Keratinocyte (primary cell): ENCODE results near the gene RGS6. TPM values are rescaled to one million over a fixed set of nuclear protein-coding genes. Genes with fewer than 3 reads are reported as not detected.

Source experiments
- DNase-seq: peaks from one replicate; pipeline ENCODE4 v3.0.0-alpha.2; 2011; ENCODE audit warnings: low read depth, missing footprints, low spot score
- FAIRE-seq: peaks from 2 replicates; lab custom pipeline; 2011; peaks lifted over from hg19 to GRCh38; lab: Jason Lieb, UNC
- H2AFZ ChIP-seq: 2 replicates; pipeline ENCODE4 v1.6.0; 2012; ENCODE audit warnings: low read length, control low read depth, inconsistent platforms; ENCODE audit not compliant: control insufficient read depth
- H3K27ac ChIP-seq: 2 replicates; pipeline ENCODE4 v1.5.1; 2011; ENCODE audit warnings: low read length; ENCODE audit not compliant: control insufficient read depth, insufficient read depth
- H3K27me3 ChIP-seq: 3 replicates; pipeline ENCODE4 v1.6.0; 2011; ENCODE audit warnings: low read length; ENCODE audit not compliant: control insufficient read depth, insufficient read depth; ENCODE audit errors: extremely low read depth
- H3K36me3 ChIP-seq, 2 experiments: 2 replicates in 1 of 2; 3 replicates in 1 of 2; pipeline ENCODE4 v1.5.1; 2011; ENCODE audit warnings: low read length in 2 of 2, mild to moderate bottlenecking in 1 of 2; ENCODE audit not compliant: control insufficient read depth in 2 of 2, insufficient read depth in 2 of 2; ENCODE audit errors: extremely low read depth in 1 of 2
- H3K4me1 ChIP-seq: 3 replicates; pipeline ENCODE4 v1.5.1; 2011; ENCODE audit warnings: low read length; ENCODE audit not compliant: control insufficient read depth, insufficient read depth; ENCODE audit errors: extremely low read depth
- H3K4me2 ChIP-seq: 3 replicates; pipeline ENCODE4 v1.6.0; 2011; ENCODE audit warnings: low read depth, low read length; ENCODE audit not compliant: control insufficient read depth, insufficient read depth; ENCODE audit errors: extremely low read depth
- H3K4me3 ChIP-seq, 3 experiments: fragments of 200-600 bp in 1 of 3; sonication (generic) in 1 of 3; 2 replicates in 2 of 3; 3 replicates in 1 of 3; pipeline ENCODE4 v1.5.1; 2011 to 2016; ENCODE audit warnings: low read length in 3 of 3, mild to moderate bottlenecking in 3 of 3, control low read depth in 2 of 3, inconsistent platforms in 1 of 3, low read depth in 1 of 3, mixed read lengths in 1 of 3, mixed run types in 1 of 3, moderate library complexity in 1 of 3; ENCODE audit not compliant: control insufficient read depth in 2 of 3, insufficient read depth in 2 of 3; ENCODE audit errors: extremely low read depth in 1 of 3
- H3K79me2 ChIP-seq: 2 replicates; pipeline ENCODE4 v1.6.0; 2012; ENCODE audit warnings: low read length; ENCODE audit not compliant: control insufficient read depth, insufficient read depth
- H3K9ac ChIP-seq: 3 replicates; pipeline ENCODE4 v1.6.0; 2011; ENCODE audit warnings: low read length; ENCODE audit not compliant: control insufficient read depth, insufficient read depth; ENCODE audit errors: extremely low read depth
- H3K9me1 ChIP-seq: 3 replicates; pipeline ENCODE4 v1.6.0; 2011; ENCODE audit warnings: low read length; ENCODE audit not compliant: control insufficient read depth, insufficient read depth; ENCODE audit errors: extremely low read depth
- H3K9me3 ChIP-seq: 2 replicates; pipeline ENCODE4 v1.5.1; 2012; ENCODE audit warnings: low read depth, low read length; ENCODE audit not compliant: control insufficient read depth
- H4K20me1 ChIP-seq: 3 replicates; pipeline ENCODE4 v1.6.0; 2011; ENCODE audit warnings: low read length; ENCODE audit not compliant: control insufficient read depth, insufficient read depth; ENCODE audit errors: extremely low read depth
- EZH2 ChIP-seq: IDR thresholded peaks from one replicate; pipeline ENCODE4 v1.6.1; 2012; ENCODE audit warnings: inconsistent platforms, mild to moderate bottlenecking, low read length, moderate library complexity
- dilution Hi-C: fragments of 300-500 bp; cut with MboI; formaldehyde crosslinking; loops from one replicate; pipeline ENCODE4 v1.7.0; 2020; ENCODE audit warnings: low sequenced_read_pairs; ENCODE audit not compliant: extremely low pct_ligation_motif_present
- polyA plus RNA-seq, 5 experiments: library from polyadenylated mRNA; depleted of rRNA in 3 of 5; stranded (reverse) in 3 of 5; stranded (forward) in 1 of 5; unstranded in 1 of 5; fragments of >200 nt; gene quantifications; 1 replicate in 1 of 5; 2 replicates in 3 of 5; 3 replicates in 1 of 5; pipeline versions ENCODE4 v1.2.1 to v1.2.3, GENCODE V29; 2011 to 2012; ENCODE audit warnings: missing spikeins in 2 of 5, low read depth in 1 of 5, low replicate concordance in 1 of 5
- TF ChIP-seq, protein P1 (sequence below), 3 experiments: IDR thresholded peaks in 1 of 3; conservative IDR thresholded peaks in 1 of 3; optimal IDR thresholded peaks in 1 of 3; 2 replicates in 2 of 3; 3 replicates in 1 of 3; pipeline versions ENCODE3 to v1.5.1; 2011; ENCODE audit warnings: low read length in 3 of 3, mild to moderate bottlenecking in 3 of 3, moderate library complexity in 2 of 3, control low read depth in 1 of 3, inconsistent platforms in 1 of 3; ENCODE audit not compliant: insufficient read depth in 2 of 3; ENCODE audit errors: extremely low read depth in 1 of 3

The RGS6 gene
- polyA plus RNA-seq, 1 donor (not counting 4 experiments of a cell fraction or from before 2014, with no cell fraction given), result not detected

DNA sequence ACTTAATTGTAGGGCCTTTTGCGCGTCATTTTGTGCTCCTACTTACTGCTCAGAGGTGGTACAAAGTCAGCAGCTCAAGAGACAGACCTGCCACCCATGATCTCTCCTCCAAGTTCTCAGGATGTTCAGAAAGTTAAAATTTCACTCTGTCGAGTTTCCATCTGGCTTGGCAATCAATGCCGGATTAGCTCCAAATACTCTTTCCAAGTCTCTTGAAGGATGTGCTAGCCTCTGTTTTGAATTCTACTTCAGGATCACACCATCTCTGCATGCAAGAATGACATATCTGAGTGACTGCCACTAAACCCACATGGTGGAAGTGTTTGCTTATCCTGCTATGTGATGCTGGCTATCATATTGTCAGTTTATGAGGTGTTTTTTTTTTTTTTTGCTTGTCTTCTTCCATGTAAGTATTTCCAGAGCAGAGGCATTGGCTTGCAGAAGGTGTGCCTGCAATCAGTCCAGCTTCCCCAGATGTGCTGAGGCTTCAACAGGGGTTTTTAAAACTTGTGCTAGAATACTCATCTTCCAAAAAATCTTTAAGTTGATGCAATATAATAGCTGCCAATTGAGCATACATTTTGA, 125.6 kb downstream of the RGS6 start:
- Histone ChIP-seq H3K9me3 (no peaks in the 10 kb centered on the region), H3K36me3 (no peaks in the 10 kb centered on the region), H3K4me3 (no peak overlapping the region), H3K9ac (no peak overlapping the region), H3K27ac (no peak overlapping the region), H3K4me2 (no peak overlapping the region), H3K4me1 (no peaks in the 10 kb centered on the region), H3K9me1 (no peaks in the 10 kb centered on the region), H2AFZ (no peak overlapping the region), H3K27me3 (no peaks in the 10 kb centered on the region), H3K79me2 (no peaks in the 10 kb centered on the region), H4K20me1 (no peaks in the 10 kb centered on the region)
- dilution Hi-C loops, result no loop called here
- TF ChIP-seq, protein P1, sequence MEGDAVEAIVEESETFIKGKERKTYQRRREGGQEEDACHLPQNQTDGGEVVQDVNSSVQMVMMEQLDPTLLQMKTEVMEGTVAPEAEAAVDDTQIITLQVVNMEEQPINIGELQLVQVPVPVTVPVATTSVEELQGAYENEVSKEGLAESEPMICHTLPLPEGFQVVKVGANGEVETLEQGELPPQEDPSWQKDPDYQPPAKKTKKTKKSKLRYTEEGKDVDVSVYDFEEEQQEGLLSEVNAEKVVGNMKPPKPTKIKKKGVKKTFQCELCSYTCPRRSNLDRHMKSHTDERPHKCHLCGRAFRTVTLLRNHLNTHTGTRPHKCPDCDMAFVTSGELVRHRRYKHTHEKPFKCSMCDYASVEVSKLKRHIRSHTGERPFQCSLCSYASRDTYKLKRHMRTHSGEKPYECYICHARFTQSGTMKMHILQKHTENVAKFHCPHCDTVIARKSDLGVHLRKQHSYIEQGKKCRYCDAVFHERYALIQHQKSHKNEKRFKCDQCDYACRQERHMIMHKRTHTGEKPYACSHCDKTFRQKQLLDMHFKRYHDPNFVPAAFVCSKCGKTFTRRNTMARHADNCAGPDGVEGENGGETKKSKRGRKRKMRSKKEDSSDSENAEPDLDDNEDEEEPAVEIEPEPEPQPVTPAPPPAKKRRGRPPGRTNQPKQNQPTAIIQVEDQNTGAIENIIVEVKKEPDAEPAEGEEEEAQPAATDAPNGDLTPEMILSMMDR (optimal IDR thresholded peaks at IDR 0.05 in 1 of 3, IDR thresholded peaks at IDR 0.05 in 1 of 3, conservative IDR thresholded peaks at IDR 0.05 in 1 of 3; ENCODE audit: extremely low read depth in 1 of 3, insufficient read depth in 2 of 3, low read length in 3 of 3), result no peak
- TF ChIP-seq EZH2, result no peak
- FAIRE-seq (no peak), DNase-seq (no peak)

DNA sequence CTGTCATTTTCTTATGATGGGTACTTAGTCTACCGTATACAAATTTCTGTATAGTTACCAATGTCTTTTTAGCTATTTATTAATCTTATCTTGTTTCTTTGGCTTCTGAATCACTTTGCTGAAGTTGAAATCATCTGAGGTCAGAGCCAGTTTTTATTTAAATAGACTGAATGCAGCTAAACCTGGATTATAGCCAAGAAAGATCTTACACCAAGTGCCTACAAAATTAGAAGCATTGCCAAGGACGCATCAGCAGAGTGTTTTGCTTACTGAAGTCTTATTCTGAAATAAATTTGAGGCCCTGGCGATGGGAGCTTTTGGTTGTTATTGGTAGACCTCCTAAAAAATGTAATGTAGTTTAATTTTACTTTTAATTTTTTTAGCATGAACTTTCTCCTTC, 128.2 kb downstream of the RGS6 start:
- no peaks in the 10 kb centered on the region for H3K27me3 ChIP-seq
- dilution Hi-C loops, result no loop called here
- no peak for FAIRE-seq
- H3K9me1 ChIP-seq, result no peaks in the 10 kb centered on the region
- H2AFZ ChIP-seq, result no peak overlapping the region
- no peak overlapping the region for H3K4me2 ChIP-seq
- H3K27ac ChIP-seq, result no peak overlapping the region
- no peak for TF ChIP-seq EZH2
- TF ChIP-seq, protein P1 (optimal IDR thresholded peaks at IDR 0.05 in 1 of 3, IDR thresholded peaks at IDR 0.05 in 1 of 3, conservative IDR thresholded peaks at IDR 0.05 in 1 of 3; ENCODE audit: extremely low read depth in 1 of 3, insufficient read depth in 2 of 3, low read length in 3 of 3), result no peak
- H4K20me1 ChIP-seq, result no peaks in the 10 kb centered on the region
- H3K9ac ChIP-seq, result no peak overlapping the region
- H3K9me3 ChIP-seq, result no peaks in the 10 kb centered on the region
- no peak for DNase-seq
- no peaks in the 10 kb centered on the region for H3K4me1 ChIP-seq
- H3K36me3 ChIP-seq, result no peaks in the 10 kb centered on the region
- H3K79me2 ChIP-seq, result no peaks in the 10 kb centered on the region
- no peak overlapping the region for H3K4me3 ChIP-seq
